ENCODE measurements around the gene TOGARAM1. TPM values are rescaled to one million over a fixed set of nuclear protein-coding genes. Genes with fewer than 3 reads are reported as not detected.

Gene TOGARAM1
- total RNA-seq: 25.6 and 27.1 TPM in 2 replicates

DNA sequence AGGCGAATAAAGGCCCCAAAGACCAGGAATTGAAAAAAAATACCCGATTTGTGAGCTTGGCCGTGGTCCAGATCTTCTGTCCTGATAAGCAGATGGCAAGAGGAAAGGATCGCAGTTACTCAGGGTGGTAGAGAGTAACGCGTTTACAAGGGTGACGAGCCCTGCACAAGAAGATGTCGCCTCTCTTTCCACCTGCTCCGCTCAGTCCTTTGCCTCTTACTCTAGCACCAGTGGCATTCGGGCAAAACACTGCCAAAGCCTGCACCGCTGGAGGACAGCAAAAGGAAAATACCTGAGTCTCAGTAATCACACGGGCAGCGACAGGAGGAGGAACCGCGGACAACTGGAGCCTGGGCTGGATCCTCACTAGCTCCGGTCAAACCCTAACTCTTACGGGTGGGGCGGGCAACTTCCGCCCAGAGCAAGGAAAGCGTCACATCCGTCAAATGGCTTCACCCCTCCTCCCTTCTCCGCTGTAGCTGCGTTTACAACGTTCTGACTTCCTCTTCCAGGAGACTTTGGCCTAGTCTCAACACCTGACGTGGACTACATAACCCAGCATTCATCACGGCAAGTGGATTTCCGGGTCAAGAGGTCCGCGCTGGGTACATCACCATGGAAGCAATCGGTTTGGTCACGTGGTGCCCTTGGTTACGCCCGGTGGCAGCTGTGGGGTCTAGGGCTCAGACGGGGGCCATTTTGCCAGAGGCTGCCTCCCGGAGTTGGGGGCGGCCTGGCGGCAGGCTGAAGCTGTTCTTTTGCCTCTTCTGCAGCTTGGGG is at the start of gene TOGARAM1, which contains the start of gene KLHL28:
Gene TOGARAM1, plus strand, starts transcription at position 637 of the 780 bp plus-strand sequence. CDS start 232 bp downstream, outside the sequence.
Gene KLHL28, minus strand, starts transcription at position 394 of the 780 bp plus-strand sequence. CDS start 16,019 bp downstream, outside the sequence.
- Histone ChIP-seq H3K27me3 (ENCODE audit: insufficient read depth, low read length) (no peaks in the 10 kb centered on the region), H3K79me2 (ENCODE audit: insufficient read depth, low read length) (peaks cover 93% of the 10 kb centered on the region), H2AFZ (ENCODE audit: low read length) (peak within 1 kb of the TSS; percentile 97), H3K27ac (ENCODE audit: low read depth, low read length) (peak within 1 kb of the TSS; percentile 93), H3K4me2 (ENCODE audit: insufficient read depth, low read length) (peak within 1 kb of the TSS; percentile 96), H4K20me1 (ENCODE audit: insufficient read depth, low read length) (peaks cover 32% of the 10 kb centered on the region), H3K4me3 (ENCODE audit: insufficient read depth, low read length) (peak within 1 kb of the TSS; percentile 92), H3K36me3 (ENCODE audit: insufficient read depth, low read length) (no peaks in the 10 kb centered on the region), H3K4me1 (ENCODE audit: insufficient read depth, low read length) (peaks cover 14% of the 10 kb centered on the region), H3K9me3 (ENCODE audit: low read depth, low read length) (no peaks in the 10 kb centered on the region)
- DNase-seq (ENCODE audit: insufficient read length, low spot score, missing footprints): peak; percentile 93
- no peak for TF ChIP-seq CTCF (IDR thresholded peaks at IDR 0.05; ENCODE audit: extremely low read depth, low read depth, low read length)

DNA sequence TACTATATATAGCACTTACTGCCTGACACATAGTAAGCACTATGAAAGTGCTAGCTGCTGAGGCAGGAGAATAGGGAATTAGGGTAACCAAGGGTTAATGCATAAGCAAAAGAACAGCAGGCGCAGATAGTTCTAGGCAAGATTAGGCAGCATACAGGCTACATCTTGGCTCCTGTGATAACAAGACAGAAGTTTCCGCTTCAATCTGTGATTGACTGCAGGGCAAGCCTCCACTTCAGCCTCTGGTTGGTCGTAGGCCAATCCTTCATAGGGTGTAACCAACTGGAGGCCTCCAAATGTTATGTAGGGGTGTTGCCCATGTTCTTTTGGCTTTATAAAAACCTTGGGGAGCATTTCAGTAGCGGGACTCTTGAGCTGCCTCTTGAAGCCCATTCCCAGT is 47.1 kb upstream of the TOGARAM1 start:
- no peaks in the 10 kb centered on the region for H3K36me3 ChIP-seq (ENCODE audit: insufficient read depth, low read length)
- H3K27ac ChIP-seq (ENCODE audit: low read depth, low read length): no peak overlapping the region
- no peak for TF ChIP-seq CTCF (IDR thresholded peaks at IDR 0.05; ENCODE audit: extremely low read depth, low read depth, low read length)
- H2AFZ ChIP-seq (ENCODE audit: low read length): peak overlapping the region; percentile 58
- H3K4me1 ChIP-seq (ENCODE audit: insufficient read depth, low read length): peaks cover 4% of the 10 kb centered on the region
- H3K27me3 ChIP-seq (ENCODE audit: insufficient read depth, low read length): peaks cover 7% of the 10 kb centered on the region
- DNase-seq (ENCODE audit: insufficient read length, low spot score, missing footprints): no peak
- no peaks in the 10 kb centered on the region for H4K20me1 ChIP-seq (ENCODE audit: insufficient read depth, low read length)
- H3K4me2 ChIP-seq (ENCODE audit: insufficient read depth, low read length): peak overlapping the region; percentile 39
- H3K9me3 ChIP-seq (ENCODE audit: low read depth, low read length): no peaks in the 10 kb centered on the region
- H3K79me2 ChIP-seq (ENCODE audit: insufficient read depth, low read length): no peaks in the 10 kb centered on the region
- H3K4me3 ChIP-seq (ENCODE audit: insufficient read depth, low read length): no peak overlapping the region

DNA sequence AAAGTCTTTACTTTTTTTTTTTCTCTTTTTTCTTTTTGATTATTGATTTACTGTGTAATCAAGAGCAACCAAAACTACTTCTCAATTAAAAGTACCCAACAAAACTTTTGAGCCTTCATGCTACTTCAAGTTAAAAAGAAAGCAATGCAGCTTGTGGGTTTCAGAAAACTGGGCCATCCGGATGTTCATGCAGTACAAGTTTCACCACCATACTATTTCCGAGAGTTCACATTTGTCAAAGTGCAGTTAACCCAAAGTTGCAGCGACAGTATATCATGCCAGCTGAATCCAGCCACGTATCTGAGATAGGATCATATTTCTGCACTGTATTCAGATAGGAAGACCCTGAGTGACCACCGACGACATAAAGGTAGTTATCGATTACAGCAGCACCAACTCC is 33.2 kb upstream of the TOGARAM1 start:
- H4K20me1 ChIP-seq (ENCODE audit: insufficient read depth, low read length): no peaks in the 10 kb centered on the region
- H3K4me2 ChIP-seq (ENCODE audit: insufficient read depth, low read length): no peak overlapping the region
- H3K4me3 ChIP-seq (ENCODE audit: insufficient read depth, low read length): no peak overlapping the region
- H3K27me3 ChIP-seq (ENCODE audit: insufficient read depth, low read length): no peaks in the 10 kb centered on the region
- no peak overlapping the region for H2AFZ ChIP-seq (ENCODE audit: low read length)
- no peak for TF ChIP-seq CTCF (IDR thresholded peaks at IDR 0.05; ENCODE audit: extremely low read depth, low read depth, low read length)
- DNase-seq (ENCODE audit: insufficient read length, low spot score, missing footprints): no peak
- peaks cover 9% of the 10 kb centered on the region for H3K36me3 ChIP-seq (ENCODE audit: insufficient read depth, low read length)
- H3K79me2 ChIP-seq (ENCODE audit: insufficient read depth, low read length): no peaks in the 10 kb centered on the region
- H3K4me1 ChIP-seq (ENCODE audit: insufficient read depth, low read length): no peaks in the 10 kb centered on the region
- H3K27ac ChIP-seq (ENCODE audit: low read depth, low read length): no peak overlapping the region
- no peaks in the 10 kb centered on the region for H3K9me3 ChIP-seq (ENCODE audit: low read depth, low read length)

- no peak overlapping the region for H2AFZ ChIP-seq (ENCODE audit: low read length)
- H3K4me2 ChIP-seq (ENCODE audit: insufficient read depth, low read length): no peak overlapping the region
- no peaks in the 10 kb centered on the region for H4K20me1 ChIP-seq (ENCODE audit: insufficient read depth, low read length)
- DNase-seq (ENCODE audit: insufficient read length, low spot score, missing footprints): no peak
- TF ChIP-seq CTCF (IDR thresholded peaks at IDR 0.05; ENCODE audit: extremely low read depth, low read depth, low read length): no peak
- no peaks in the 10 kb centered on the region for H3K9me3 ChIP-seq (ENCODE audit: low read depth, low read length)
- H3K27ac ChIP-seq (ENCODE audit: low read depth, low read length): no peak overlapping the region
- H3K79me2 ChIP-seq (ENCODE audit: insufficient read depth, low read length): peaks cover 22% of the 10 kb centered on the region
- H3K4me3 ChIP-seq (ENCODE audit: insufficient read depth, low read length): no peak overlapping the region
- H3K4me1 ChIP-seq (ENCODE audit: insufficient read depth, low read length): no peaks in the 10 kb centered on the region
- no peaks in the 10 kb centered on the region for H3K27me3 ChIP-seq (ENCODE audit: insufficient read depth, low read length)
- peaks cover 22% of the 10 kb centered on the region for H3K36me3 ChIP-seq (ENCODE audit: insufficient read depth, low read length)
Measured at GRCh38 chr14:44935155-44935554, 26.8 kb upstream of the TOGARAM1 start.

All from osteoblast (primary cell).